BE2C (cell line): ENCODE results near the gene CYSLTR2.

Experiments used
- DNase-seq: peaks from one replicate; pipeline ENCODE4 v3.0.0-alpha.2; 2020
- H3K27me3 ChIP-seq: fragments of 250-450 bp; sonication (Bioruptor Pico); 2 replicates; pipeline ENCODE4 v1.5.1; 2020; ENCODE audit warnings: mild to moderate bottlenecking
- H3K36me3 ChIP-seq: fragments of 250-450 bp; sonication (Bioruptor Pico); 2 replicates; pipeline ENCODE4 v1.5.1; 2020; ENCODE audit warnings: mild to moderate bottlenecking
- H3K4me1 ChIP-seq: fragments of 250-450 bp; sonication (Bioruptor Pico); 2 replicates; pipeline ENCODE4 v1.5.1; 2020
- H3K4me3 ChIP-seq: 2 replicates; pipeline ENCODE4 v1.5.1; 2011; ENCODE audit warnings: low read depth, low read length
- H3K9me3 ChIP-seq: fragments of 250-450 bp; sonication (Bioruptor Pico); 2 replicates; pipeline ENCODE4 v1.5.1; 2020
- CTCF ChIP-seq: IDR thresholded peaks from 2 replicates; pipeline ENCODE4 v1.5.1; 2012; ENCODE audit warnings: mild to moderate bottlenecking, low read depth, low read length

The CYSLTR2 gene

GRCh38 chr13:48645845-48646244 lies 7.9 kb upstream of the CYSLTR2 start:
- no peak overlapping the region for H3K4me3 ChIP-seq
- peak; percentile 51 for DNase-seq
- H3K36me3 ChIP-seq, result no peaks in the 10 kb centered on the region
- H3K9me3 ChIP-seq, result no peaks in the 10 kb centered on the region
- peaks cover 56% of the 10 kb centered on the region for H3K4me1 ChIP-seq
- no peaks in the 10 kb centered on the region for H3K27me3 ChIP-seq
- TF ChIP-seq CTCF, result no peak

DNA sequence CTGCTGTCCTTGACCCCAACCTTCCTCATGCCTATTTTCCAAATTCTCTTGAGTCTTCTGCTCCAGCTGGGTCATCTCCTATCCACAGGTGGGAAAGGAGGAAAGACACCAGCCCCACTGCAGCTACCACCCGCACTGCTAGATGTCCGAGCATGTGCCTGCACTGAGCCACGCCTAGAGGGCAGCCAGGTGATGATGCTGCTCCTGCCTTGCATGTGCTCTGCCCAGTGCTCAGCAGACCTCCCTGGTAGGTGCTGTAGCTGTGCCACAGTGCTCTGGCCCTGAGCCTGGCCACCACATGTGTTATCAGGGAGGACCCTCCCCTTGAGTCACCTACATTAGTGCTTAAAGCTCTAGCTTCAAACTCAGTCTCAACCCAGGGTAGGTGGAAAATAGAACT lies 6.9 kb upstream of the CYSLTR2 start:
- H3K4me1 ChIP-seq, result peaks cover 54% of the 10 kb centered on the region
- no peak for TF ChIP-seq CTCF
- H3K9me3 ChIP-seq, result no peaks in the 10 kb centered on the region
- no peaks in the 10 kb centered on the region for H3K36me3 ChIP-seq
- no peaks in the 10 kb centered on the region for H3K27me3 ChIP-seq
- DNase-seq, result peak; percentile 32
- no peak overlapping the region for H3K4me3 ChIP-seq

- TF ChIP-seq CTCF, result no peak
- no peaks in the 10 kb centered on the region for H3K36me3 ChIP-seq
- peaks cover 50% of the 10 kb centered on the region for H3K4me1 ChIP-seq
- no peak for DNase-seq
- H3K27me3 ChIP-seq, result no peaks in the 10 kb centered on the region
- H3K4me3 ChIP-seq, result no peak overlapping the region
- H3K9me3 ChIP-seq, result no peaks in the 10 kb centered on the region
Measured at GRCh38 chr13:48647625-48648024, 6.1 kb upstream of the CYSLTR2 start.

DNA sequence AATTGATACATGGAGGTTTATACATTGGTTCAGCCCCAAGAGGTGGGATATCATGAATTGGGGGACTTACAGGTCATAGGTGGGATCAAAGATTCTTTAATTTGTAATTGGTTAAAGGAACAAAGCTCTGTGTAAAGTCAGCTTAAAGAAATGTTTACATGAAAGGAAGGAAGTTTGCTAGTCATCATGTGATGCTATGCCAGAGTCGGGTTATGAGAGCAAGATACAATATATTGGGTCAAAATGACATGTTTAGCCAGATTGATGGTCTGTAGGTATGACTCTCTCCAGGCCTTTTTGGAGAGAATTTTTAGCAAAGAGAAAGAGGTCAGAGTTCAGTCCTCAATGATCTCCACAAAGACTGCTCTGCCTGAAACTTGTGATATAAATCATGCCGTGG lies 5.3 kb upstream of the CYSLTR2 start:
- Histone ChIP-seq H3K4me3 (no peak overlapping the region), H3K9me3 (no peaks in the 10 kb centered on the region), H3K36me3 (no peaks in the 10 kb centered on the region), H3K27me3 (no peaks in the 10 kb centered on the region), H3K4me1 (peaks cover 50% of the 10 kb centered on the region)
- DNase-seq, result no peak
- no peak for TF ChIP-seq CTCF

DNA sequence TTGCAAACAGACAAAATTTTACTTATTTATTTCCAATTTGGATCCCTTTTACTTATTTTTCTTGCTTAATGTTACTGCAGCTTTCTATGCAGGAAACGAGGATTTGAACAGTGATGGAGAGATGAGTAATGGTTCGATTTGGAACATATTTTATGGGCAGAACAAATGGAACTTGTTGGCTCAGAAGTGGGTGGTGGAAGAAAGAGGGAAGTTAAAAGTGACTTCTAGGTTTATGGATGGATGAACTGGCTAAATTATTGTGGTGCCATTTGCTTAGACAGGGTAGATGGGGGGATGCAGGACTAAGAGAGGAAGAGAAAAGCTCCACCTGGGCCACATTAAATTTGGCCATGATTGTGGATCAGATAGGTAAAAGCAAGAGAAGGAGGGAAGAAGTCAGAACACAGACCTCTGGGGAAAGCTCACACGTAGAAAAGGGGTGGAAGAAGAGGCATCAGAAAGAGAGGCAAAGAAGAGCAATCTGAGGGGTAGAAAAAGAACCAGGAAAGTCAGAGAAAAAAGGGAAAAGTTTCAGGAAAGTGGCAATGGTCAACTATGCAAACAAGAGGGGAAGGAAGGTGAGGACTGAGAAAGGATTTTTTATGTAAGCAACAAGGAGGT lies 768 bp upstream of the CYSLTR2 start:
- no peaks in the 10 kb centered on the region for H3K9me3 ChIP-seq
- H3K4me3 ChIP-seq, result peak overlapping the region; percentile 48
- TF ChIP-seq CTCF, result no peak
- DNase-seq, result no peak
- H3K4me1 ChIP-seq, result peaks cover 35% of the 10 kb centered on the region
- H3K36me3 ChIP-seq, result no peaks in the 10 kb centered on the region
- H3K27me3 ChIP-seq, result no peaks in the 10 kb centered on the region

- TF ChIP-seq CTCF, result no peak
- DNase-seq, result no peak
- Histone ChIP-seq H3K27me3 (no peaks in the 10 kb centered on the region), H3K9me3 (no peaks in the 10 kb centered on the region), H3K4me1 (peaks cover 34% of the 10 kb centered on the region), H3K4me3 (peak overlapping the region; percentile 48), H3K36me3 (no peaks in the 10 kb centered on the region)
Measured at GRCh38 chr13:48654511-48654910, 782 bp downstream of the CYSLTR2 start.
